Astrocyte (in vitro differentiated cells and primary cell): ENCODE data around the gene LRRC37B. TPM values are rescaled to one million over a fixed set of nuclear protein-coding genes. Genes with fewer than 3 reads are reported as not detected.
"Not testable (repeated sequence)": the region's sequence is repeated elsewhere in the genome, so short reads cannot be mapped to it uniquely, and the experiment has no call there.

ENCODE experiments used
- DNase-seq: peaks from one replicate; pipeline ENCODE4 v3.0.0-alpha.2; 2010; ENCODE audit warnings: low read depth
- FAIRE-seq: peaks from 2 replicates; lab custom pipeline; 2011; peaks lifted over from hg19 to GRCh38; lab: Jason Lieb, UNC
- H2AFZ ChIP-seq: 2 replicates; pipeline ENCODE4 v1.6.0; 2012; ENCODE audit warnings: low read depth, low read length, inconsistent platforms
- H3K27ac ChIP-seq: 2 replicates; pipeline ENCODE4 v1.5.1; 2011; ENCODE audit warnings: low read depth, low read length, inconsistent platforms
- H3K27me3 ChIP-seq: 2 replicates; pipeline ENCODE4 v1.6.0; 2011; ENCODE audit warnings: low read length, inconsistent platforms; ENCODE audit not compliant: insufficient read depth
- H3K36me3 ChIP-seq: 2 replicates; pipeline ENCODE4 v1.5.1; 2011; ENCODE audit warnings: low read length, inconsistent platforms; ENCODE audit not compliant: insufficient read depth
- H3K4me1 ChIP-seq: 2 replicates; pipeline ENCODE4 v1.5.1; 2011; ENCODE audit warnings: low read length, inconsistent platforms; ENCODE audit not compliant: insufficient read depth
- H3K4me2 ChIP-seq: 2 replicates; pipeline ENCODE4 v1.6.0; 2012; ENCODE audit warnings: low read length, inconsistent platforms
- H3K4me3 ChIP-seq: 2 replicates; pipeline ENCODE4 v1.5.1; 2011; ENCODE audit warnings: low read depth, mild to moderate bottlenecking, low read length, inconsistent platforms; ENCODE audit not compliant: insufficient read depth
- H3K79me2 ChIP-seq: 2 replicates; pipeline ENCODE4 v1.6.0; 2012; ENCODE audit warnings: mild to moderate bottlenecking, low read length, inconsistent platforms; ENCODE audit not compliant: insufficient read depth
- H3K9ac ChIP-seq: 2 replicates; pipeline ENCODE4 v1.6.0; 2012; ENCODE audit warnings: mild to moderate bottlenecking, low read length, inconsistent platforms
- H3K9me3 ChIP-seq: 2 replicates; pipeline ENCODE4 v1.5.1; 2012; ENCODE audit warnings: low read depth, mild to moderate bottlenecking, low read length, inconsistent platforms; ENCODE audit not compliant: insufficient read depth
- H4K20me1 ChIP-seq: 2 replicates; pipeline ENCODE4 v1.6.0; 2012; ENCODE audit warnings: low read length, inconsistent platforms; ENCODE audit not compliant: insufficient read depth
- H3K27ac Mint-ChIP-seq: one replicate; pipeline ENCODE4 v1.8.0; 2021; ENCODE audit warnings: mild to moderate bottlenecking, mixed read lengths; ENCODE audit not compliant: unreplicated experiment
- H3K27me3 Mint-ChIP-seq: one replicate; pipeline ENCODE4 v1.8.0; 2021; ENCODE audit warnings: low read depth, mixed read lengths; ENCODE audit not compliant: unreplicated experiment
- H3K36me3 Mint-ChIP-seq: one replicate; pipeline ENCODE4 v1.8.0; 2021; ENCODE audit warnings: low read depth, mixed read lengths; ENCODE audit not compliant: unreplicated experiment
- H3K4me1 Mint-ChIP-seq: one replicate; pipeline ENCODE4 v1.8.0; 2021; ENCODE audit warnings: low read depth, mixed read lengths; ENCODE audit not compliant: unreplicated experiment
- H3K4me3 Mint-ChIP-seq: one replicate; pipeline ENCODE4 v1.8.0; 2021; ENCODE audit warnings: mild to moderate bottlenecking, moderate library complexity, mixed read lengths; ENCODE audit not compliant: unreplicated experiment
- H3K9me3 Mint-ChIP-seq: one replicate; pipeline ENCODE4 v1.8.0; 2021; ENCODE audit warnings: mild to moderate bottlenecking, mixed read lengths; ENCODE audit not compliant: unreplicated experiment
- EZH2 ChIP-seq: IDR thresholded peaks from 2 replicates; pipeline ENCODE4 v1.6.1; 2012; ENCODE audit warnings: mild to moderate bottlenecking, low read length, inconsistent platforms; ENCODE audit not compliant: insufficient read depth
- total RNA-seq: library from RNA; stranded (reverse); gene quantifications from 2 replicates; pipeline ENCODE4 v1.2.1, GENCODE V29; 2021
- TF ChIP-seq, protein P1 (sequence below): IDR thresholded peaks from 2 replicates; pipeline ENCODE4 v1.5.1; 2011; ENCODE audit warnings: low read depth, mild to moderate bottlenecking, inconsistent platforms, low read length, moderate library complexity; ENCODE audit not compliant: insufficient read depth

The LRRC37B gene
- total RNA-seq, 1 donor from 2014 or later = 10.3 TPM

DNA sequence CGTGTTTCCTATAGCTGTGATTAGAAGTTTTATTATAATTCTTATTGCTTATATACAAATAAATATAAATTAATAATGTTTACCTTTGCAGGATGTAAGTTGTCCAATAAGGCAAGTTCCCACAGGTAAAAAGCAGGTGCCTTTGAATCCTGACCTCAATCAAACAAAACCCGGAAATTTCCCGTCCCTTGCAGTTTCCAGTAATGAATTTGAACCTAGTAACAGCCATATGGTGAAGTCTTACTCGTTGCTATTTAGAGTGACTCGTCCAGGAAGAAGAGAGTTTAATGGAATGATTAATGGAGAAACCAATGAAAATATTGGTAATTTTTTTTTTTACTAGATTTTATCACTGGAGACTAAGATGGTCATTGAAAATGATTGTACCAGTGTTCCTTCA is 31.8 kb upstream of the LRRC37B start:
- not testable (repeated sequence) for H3K4me1 Mint-ChIP-seq, H3K27ac ChIP-seq, H3K27me3 Mint-ChIP-seq, H3K27ac Mint-ChIP-seq, DNase-seq, H3K4me3 ChIP-seq, H3K4me2 ChIP-seq, H3K79me2 ChIP-seq, H3K36me3 ChIP-seq, H3K27me3 ChIP-seq, H3K36me3 Mint-ChIP-seq, H3K4me1 ChIP-seq, H3K9ac ChIP-seq, H3K4me3 Mint-ChIP-seq, H4K20me1 ChIP-seq, H2AFZ ChIP-seq, H3K9me3 Mint-ChIP-seq, H3K9me3 ChIP-seq, FAIRE-seq

DNA sequence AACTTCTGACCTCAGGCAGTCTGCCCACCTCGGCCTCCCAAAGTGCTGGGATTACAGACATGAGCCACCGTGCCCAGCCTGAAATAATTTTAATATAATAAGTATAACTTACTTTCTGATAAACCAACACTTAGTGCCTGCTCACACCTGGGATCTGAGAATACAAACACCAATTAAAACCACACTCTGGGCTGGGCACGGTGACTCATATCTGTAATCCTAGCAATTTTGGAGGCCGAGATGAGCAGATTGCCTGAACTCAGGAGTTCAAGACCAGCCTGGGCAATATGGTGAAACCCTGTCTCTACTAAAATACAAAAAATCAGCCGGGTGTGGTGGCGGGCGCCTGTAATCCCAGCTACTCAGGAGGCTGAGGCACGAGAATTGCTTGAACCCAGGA is 15.4 kb upstream of the LRRC37B start:
- H3K9me3 ChIP-seq, H3K79me2 ChIP-seq, H3K4me1 Mint-ChIP-seq, H3K27me3 Mint-ChIP-seq, H4K20me1 ChIP-seq, H3K27ac Mint-ChIP-seq, FAIRE-seq, H3K9ac ChIP-seq, H3K27ac ChIP-seq, H2AFZ ChIP-seq, DNase-seq, H3K27me3 ChIP-seq, H3K4me2 ChIP-seq, H3K9me3 Mint-ChIP-seq, H3K4me3 Mint-ChIP-seq, H3K4me3 ChIP-seq, H3K4me1 ChIP-seq, H3K36me3 Mint-ChIP-seq: not testable (repeated sequence)
- peaks cover 51% of the 10 kb centered on the region for H3K36me3 ChIP-seq

- FAIRE-seq = no peak
- no peak for DNase-seq
- Histone ChIP-seq H3K27me3 (no peaks in the 10 kb centered on the region), H3K4me1 (no peaks in the 10 kb centered on the region), H3K9ac (no peak overlapping the region), H3K9me3 (no peaks in the 10 kb centered on the region), H3K79me2 (no peaks in the 10 kb centered on the region), H3K4me2 (no peak overlapping the region), H3K36me3 (peaks cover 53% of the 10 kb centered on the region), H2AFZ (no peak overlapping the region), H3K4me3 (no peak overlapping the region), H3K27ac (no peak overlapping the region), H4K20me1 (no peaks in the 10 kb centered on the region)
- Mint-ChIP-seq H3K27me3 (no peaks in the 10 kb centered on the region), H3K27ac (no peak overlapping the region), H3K9me3 (no peaks in the 10 kb centered on the region), H3K4me3 (no peak overlapping the region), H3K36me3 (no peaks in the 10 kb centered on the region), H3K4me1 (no peaks in the 10 kb centered on the region)
- TF ChIP-seq EZH2 = no peak
- TF ChIP-seq, protein P1, sequence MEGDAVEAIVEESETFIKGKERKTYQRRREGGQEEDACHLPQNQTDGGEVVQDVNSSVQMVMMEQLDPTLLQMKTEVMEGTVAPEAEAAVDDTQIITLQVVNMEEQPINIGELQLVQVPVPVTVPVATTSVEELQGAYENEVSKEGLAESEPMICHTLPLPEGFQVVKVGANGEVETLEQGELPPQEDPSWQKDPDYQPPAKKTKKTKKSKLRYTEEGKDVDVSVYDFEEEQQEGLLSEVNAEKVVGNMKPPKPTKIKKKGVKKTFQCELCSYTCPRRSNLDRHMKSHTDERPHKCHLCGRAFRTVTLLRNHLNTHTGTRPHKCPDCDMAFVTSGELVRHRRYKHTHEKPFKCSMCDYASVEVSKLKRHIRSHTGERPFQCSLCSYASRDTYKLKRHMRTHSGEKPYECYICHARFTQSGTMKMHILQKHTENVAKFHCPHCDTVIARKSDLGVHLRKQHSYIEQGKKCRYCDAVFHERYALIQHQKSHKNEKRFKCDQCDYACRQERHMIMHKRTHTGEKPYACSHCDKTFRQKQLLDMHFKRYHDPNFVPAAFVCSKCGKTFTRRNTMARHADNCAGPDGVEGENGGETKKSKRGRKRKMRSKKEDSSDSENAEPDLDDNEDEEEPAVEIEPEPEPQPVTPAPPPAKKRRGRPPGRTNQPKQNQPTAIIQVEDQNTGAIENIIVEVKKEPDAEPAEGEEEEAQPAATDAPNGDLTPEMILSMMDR = no peak
These were observed 10.2 kb upstream of the LRRC37B start for GRCh38 chr17:31997005-31997404.
